Lung (tissue), 12 donors: ENCODE measurements around the gene GRID1. TPM values are rescaled to one million over a fixed set of nuclear protein-coding genes. Genes with fewer than 3 reads are reported as not detected.

Source experiments
- ATAC-seq: fragments of 200-7000 bp; cut with Tn5 transposase; one replicate; pipeline ENCODE4 v1.9.1; 2020; ENCODE audit warnings: moderate number of reproducible peaks; ENCODE audit not compliant: insufficient read depth, low FRiP score
- DNase-seq, 3 donors: peaks; one replicate each; pipeline ENCODE4 v3.0.0-alpha.2; 2013 to 2017
- H3K27ac ChIP-seq, 2 donors: one replicate each; pipeline ENCODE4 v1.5.1; 2013; ENCODE audit warnings: mild to moderate bottlenecking in 2 of 2, moderate library complexity in 2 of 2, control low read depth in 1 of 2, inconsistent platforms in 1 of 2, low read depth in 1 of 2, low read length in 1 of 2
- H3K27me3 ChIP-seq, 3 donors: one replicate each; pipeline ENCODE4 v1.5.1; 2013; ENCODE audit warnings: low read length in 2 of 3; ENCODE audit not compliant: control insufficient read depth in 3 of 3, insufficient read depth in 3 of 3
- H3K36me3 ChIP-seq, 4 donors: one replicate each; pipeline ENCODE4 v1.5.1; 2013; ENCODE audit warnings: low read length in 4 of 4, mild to moderate bottlenecking in 1 of 4, moderate library complexity in 1 of 4; ENCODE audit not compliant: control insufficient read depth in 4 of 4, insufficient read depth in 4 of 4
- H3K4me1 ChIP-seq, 5 donors: one replicate each; pipeline ENCODE4 v1.5.1; 2013; ENCODE audit warnings: low read length in 5 of 5, mild to moderate bottlenecking in 2 of 5, moderate library complexity in 1 of 5; ENCODE audit not compliant: control insufficient read depth in 5 of 5, insufficient read depth in 5 of 5
- H3K4me3 ChIP-seq: one replicate; pipeline ENCODE4 v1.5.1; 2013; ENCODE audit warnings: mild to moderate bottlenecking, control low read depth, moderate library complexity
- H3K9ac ChIP-seq, 2 donors: one replicate each; pipeline ENCODE4 v1.5.1; 2013; ENCODE audit warnings: low read length in 2 of 2, control low read depth in 1 of 2; ENCODE audit not compliant: insufficient read depth in 1 of 2
- H3K9me3 ChIP-seq, 4 donors: one replicate each; pipeline ENCODE4 v1.5.1; 2013; ENCODE audit warnings: low read length in 3 of 4, mild to moderate bottlenecking in 1 of 4, moderate library complexity in 1 of 4; ENCODE audit not compliant: control insufficient read depth in 4 of 4, insufficient read depth in 3 of 4
- CTCF ChIP-seq: IDR thresholded peaks from 2 replicates; pipeline ENCODE4 v1.5.1; 2012; ENCODE audit warnings: mild to moderate bottlenecking; ENCODE audit errors: control extremely low read depth, extremely low read depth
- WGBS, 2 donors: extraction: QIAGEN DNeasy Blood & Tissue Kit; methylation state at CpG; one replicate each; pipeline ENCODE4 v1.1.7; 2013; 5-methylcytosine and 5-hydroxymethylcytosine counted together
- polyA plus RNA-seq, 2 donors: library from polyadenylated mRNA; stranded (reverse); fragments of 200-250 nt; gene quantifications; one replicate each; pipeline ENCODE4 v1.2.1, GENCODE V29; 2013
- total RNA-seq, 2 donors: library from RNA; depleted of rRNA in 1 of 2; stranded (reverse); fragments of >200 nt in 1 of 2; gene quantifications; one replicate each; pipeline ENCODE4 v1.2.1, GENCODE V29; 2014 to 2021
- donor health status: control.
- donor health status: control.
- donor health status: Bipolar disorder and iron deficiency.
- donor health status: healthy.
- donor health status: DM: yes; HTN: yes; CAD: no.

Gene GRID1
- total and polyA plus RNA-seq, 4 donors = 1.1 to 3.6 (median 2.2) TPM

DNA sequence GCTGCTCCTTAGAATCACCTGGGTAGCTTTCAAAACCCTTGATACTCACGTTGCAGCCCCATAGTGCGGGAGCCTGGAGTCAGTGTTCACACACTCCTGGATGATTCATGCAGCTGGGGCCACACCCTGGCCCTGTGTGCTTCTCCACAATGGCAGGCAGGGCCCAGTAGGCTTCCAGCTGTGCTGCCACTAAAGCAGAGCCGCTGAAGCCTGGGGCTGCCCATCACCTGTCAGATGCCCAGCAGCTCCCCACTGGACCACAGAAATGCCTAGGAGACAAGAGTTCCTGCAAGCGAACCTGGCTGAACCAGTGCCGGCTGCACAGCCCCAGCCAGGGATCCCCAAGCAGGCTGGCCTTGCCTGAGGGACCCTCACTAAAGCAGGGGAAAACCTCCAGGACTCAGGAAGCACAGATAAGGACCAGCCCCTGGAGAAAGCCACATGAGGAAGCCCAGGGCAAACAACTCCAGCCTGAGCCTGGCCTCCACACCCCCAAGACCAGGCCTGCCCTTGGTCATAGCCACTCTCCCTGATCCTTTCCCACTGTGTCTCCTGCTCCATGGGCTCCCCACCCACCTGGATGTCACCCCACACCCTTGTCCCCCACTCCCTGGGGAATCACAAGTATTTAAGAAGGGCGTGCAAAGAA is 111.9 kb downstream of the GRID1 start:
- H3K9ac ChIP-seq = no peak overlapping the region
- peaks cover 0 to 3% (median 2%) of the 10 kb centered on the region in 3 donors for H3K27me3 ChIP-seq
- H3K4me1 ChIP-seq = no peaks in the 10 kb centered on the region
- TF ChIP-seq CTCF = no peak
- ATAC-seq (no peak), DNase-seq (no peak)
- H3K36me3 ChIP-seq = no peaks in the 10 kb centered on the region
- peaks cover 0 to 5% (median 0%) of the 10 kb centered on the region in 4 donors for H3K9me3 ChIP-seq
- H3K4me3 ChIP-seq = no peak overlapping the region
- WGBS, 2 donors = 62 to 74% methylated on average over 6 of the region's 6 CpGs
- H3K27ac ChIP-seq = no peak overlapping the region

- H3K27me3 ChIP-seq = peaks cover 0 to 3% (median 0%) of the 10 kb centered on the region in 3 donors
- no peaks in the 10 kb centered on the region for H3K4me1 ChIP-seq
- no peak for TF ChIP-seq CTCF
- H3K9me3 ChIP-seq = peaks cover 0 to 5% (median 0%) of the 10 kb centered on the region in 4 donors
- ATAC-seq = no peak
- H3K9ac ChIP-seq = no peak overlapping the region
- no peaks in the 10 kb centered on the region for H3K36me3 ChIP-seq
- H3K27ac ChIP-seq = no peak overlapping the region
- DNase-seq = peak in 1 of 3 donors; percentile 6
- H3K4me3 ChIP-seq = no peak overlapping the region
Measured at GRCh38 chr10:86254081-86254480, 112.5 kb downstream of the GRID1 start.

DNA sequence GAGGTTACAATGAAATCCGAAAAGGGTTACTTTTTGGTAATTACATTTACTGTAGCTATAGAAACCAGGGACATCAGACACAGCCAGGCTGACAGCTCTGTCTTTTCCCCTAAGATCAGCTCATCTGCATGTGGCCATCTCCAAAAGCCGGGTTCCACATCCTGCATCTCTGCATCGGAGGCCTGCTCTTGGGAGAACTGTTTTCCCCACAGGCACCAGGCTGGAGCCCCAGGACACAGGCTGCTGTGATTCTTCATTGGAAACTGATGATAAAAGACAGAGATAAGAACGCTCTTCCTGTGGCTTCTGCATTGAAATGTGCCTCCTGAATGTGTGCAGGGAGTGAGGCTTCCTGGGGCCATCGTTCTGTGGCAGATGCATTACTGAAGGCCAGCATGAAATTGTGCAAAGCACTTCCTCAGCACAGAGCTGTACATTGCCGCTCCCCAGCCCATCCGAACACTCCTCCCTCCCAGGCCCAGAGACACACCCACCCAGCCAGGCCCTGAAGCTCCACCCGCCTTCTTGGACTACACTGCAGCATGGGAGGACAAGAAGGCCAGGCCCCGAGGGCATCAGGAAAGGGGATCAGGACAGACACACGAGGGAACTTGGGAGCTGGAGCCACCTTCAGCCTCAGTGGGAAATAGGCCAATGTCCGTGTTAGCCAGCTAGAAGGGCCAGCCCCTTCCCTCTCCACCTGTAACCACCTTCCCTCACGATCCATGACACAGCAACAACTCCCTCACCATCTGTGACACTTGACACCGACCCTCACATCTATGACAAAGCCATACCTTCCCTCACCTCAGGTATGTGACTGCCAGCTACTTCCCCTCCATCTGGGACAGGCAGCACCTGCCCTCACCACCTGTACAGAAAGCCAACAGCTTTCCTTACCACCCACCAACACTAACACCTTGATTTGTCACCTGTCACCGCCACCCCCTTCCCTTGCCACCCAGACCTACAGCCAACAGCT is 113.2 kb downstream of the GRID1 start:
- no peak overlapping the region for H3K9ac ChIP-seq
- TF ChIP-seq CTCF = no peak
- DNase-seq (peak in 1 of 3 donors; percentile 13), ATAC-seq (no peak)
- peaks cover 0 to 5% (median 0%) of the 10 kb centered on the region in 4 donors for H3K9me3 ChIP-seq
- H3K36me3 ChIP-seq = no peaks in the 10 kb centered on the region
- peaks cover 0 to 3% (median 0%) of the 10 kb centered on the region in 3 donors for H3K27me3 ChIP-seq
- no peaks in the 10 kb centered on the region for H3K4me1 ChIP-seq
- H3K4me3 ChIP-seq = no peak overlapping the region
- H3K27ac ChIP-seq = no peak overlapping the region
- WGBS, 2 donors = 51 to 60% methylated on average over 14 of the region's 14 CpGs
